Measurements from ENCODE around the gene MDM2. TPM values are rescaled to one million over a fixed set of nuclear protein-coding genes. Genes with fewer than 3 reads are reported as not detected.

Gene MDM2
- total and polyA plus RNA-seq, 2 of the 13 experiments (the other 11 are each of a cell fraction or from before 2014, with no cell fraction given), result 29.3 to 314 TPM

DNA sequence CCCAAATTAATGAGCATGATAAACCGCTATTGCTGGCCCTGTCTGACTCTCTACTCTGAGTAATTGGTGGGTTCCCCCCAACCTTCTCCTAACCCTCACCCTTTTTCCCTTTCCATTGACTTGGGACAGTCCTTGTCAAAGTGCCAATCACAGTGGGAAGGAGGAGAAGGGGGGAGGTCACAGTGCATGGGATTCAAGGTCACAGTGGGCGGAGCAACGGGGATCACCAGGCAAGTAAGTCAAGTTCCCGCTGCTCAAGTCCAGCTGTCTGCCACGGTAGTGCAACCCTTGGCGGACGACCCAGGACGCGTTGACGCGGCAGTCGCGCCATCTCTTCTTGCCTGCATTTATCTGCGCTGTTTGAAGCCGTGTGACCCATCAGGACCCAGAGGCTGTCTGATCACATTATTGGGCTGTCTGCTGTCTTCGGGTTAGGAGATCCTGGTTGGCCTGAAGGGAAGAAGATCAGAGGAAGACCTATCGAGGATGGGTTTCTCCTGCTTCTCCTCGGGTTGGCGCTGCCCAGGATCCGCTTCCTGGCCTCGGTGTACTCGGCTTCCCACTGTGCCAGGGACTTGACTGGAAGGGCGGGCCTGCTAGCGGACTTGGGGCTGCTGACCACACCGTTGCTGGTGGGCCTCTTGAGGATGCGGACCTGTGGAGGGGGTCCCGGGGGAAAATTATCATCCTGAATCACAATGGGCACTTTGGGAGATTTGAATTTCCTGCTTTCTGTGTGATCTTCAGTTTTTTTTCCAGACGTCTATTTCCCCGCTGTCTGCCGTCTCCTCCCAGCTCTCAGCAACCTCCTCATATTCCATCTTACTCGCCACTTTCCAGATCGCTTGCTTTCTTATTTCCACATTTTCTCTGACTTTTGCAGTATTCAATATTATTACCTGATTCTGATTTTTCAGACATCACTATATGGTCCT lies 3.1 kb upstream of the MDM2 start (continued):
- TF ChIP-seq, protein P1, sequence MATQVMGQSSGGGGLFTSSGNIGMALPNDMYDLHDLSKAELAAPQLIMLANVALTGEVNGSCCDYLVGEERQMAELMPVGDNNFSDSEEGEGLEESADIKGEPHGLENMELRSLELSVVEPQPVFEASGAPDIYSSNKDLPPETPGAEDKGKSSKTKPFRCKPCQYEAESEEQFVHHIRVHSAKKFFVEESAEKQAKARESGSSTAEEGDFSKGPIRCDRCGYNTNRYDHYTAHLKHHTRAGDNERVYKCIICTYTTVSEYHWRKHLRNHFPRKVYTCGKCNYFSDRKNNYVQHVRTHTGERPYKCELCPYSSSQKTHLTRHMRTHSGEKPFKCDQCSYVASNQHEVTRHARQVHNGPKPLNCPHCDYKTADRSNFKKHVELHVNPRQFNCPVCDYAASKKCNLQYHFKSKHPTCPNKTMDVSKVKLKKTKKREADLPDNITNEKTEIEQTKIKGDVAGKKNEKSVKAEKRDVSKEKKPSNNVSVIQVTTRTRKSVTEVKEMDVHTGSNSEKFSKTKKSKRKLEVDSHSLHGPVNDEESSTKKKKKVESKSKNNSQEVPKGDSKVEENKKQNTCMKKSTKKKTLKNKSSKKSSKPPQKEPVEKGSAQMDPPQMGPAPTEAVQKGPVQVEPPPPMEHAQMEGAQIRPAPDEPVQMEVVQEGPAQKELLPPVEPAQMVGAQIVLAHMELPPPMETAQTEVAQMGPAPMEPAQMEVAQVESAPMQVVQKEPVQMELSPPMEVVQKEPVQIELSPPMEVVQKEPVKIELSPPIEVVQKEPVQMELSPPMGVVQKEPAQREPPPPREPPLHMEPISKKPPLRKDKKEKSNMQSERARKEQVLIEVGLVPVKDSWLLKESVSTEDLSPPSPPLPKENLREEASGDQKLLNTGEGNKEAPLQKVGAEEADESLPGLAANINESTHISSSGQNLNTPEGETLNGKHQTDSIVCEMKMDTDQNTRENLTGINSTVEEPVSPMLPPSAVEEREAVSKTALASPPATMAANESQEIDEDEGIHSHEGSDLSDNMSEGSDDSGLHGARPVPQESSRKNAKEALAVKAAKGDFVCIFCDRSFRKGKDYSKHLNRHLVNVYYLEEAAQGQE (IDR thresholded peaks at IDR 0.05; ENCODE audit: borderline replicate concordance in 1 of 2, low read depth in 1 of 2, low read length in 2 of 2), result peak in 1 of 2 experiments; percentile 72; a peak in 1 of 4 replicates
- peak; percentile 94 for TF ChIP-seq HDAC1 (CRISPR knock-in tag; IDR thresholded peaks at IDR 0.05)
- TF ChIP-seq, protein P2, sequence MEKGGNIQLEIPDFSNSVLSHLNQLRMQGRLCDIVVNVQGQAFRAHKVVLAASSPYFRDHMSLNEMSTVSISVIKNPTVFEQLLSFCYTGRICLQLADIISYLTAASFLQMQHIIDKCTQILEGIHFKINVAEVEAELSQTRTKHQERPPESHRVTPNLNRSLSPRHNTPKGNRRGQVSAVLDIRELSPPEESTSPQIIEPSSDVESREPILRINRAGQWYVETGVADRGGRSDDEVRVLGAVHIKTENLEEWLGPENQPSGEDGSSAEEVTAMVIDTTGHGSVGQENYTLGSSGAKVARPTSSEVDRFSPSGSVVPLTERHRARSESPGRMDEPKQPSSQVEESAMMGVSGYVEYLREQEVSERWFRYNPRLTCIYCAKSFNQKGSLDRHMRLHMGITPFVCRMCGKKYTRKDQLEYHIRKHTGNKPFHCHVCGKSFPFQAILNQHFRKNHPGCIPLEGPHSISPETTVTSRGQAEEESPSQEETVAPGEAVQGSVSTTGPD (CRISPR knock-in tag; IDR thresholded peaks at IDR 0.05), result no peak
- TF ChIP-seq, protein P3, sequence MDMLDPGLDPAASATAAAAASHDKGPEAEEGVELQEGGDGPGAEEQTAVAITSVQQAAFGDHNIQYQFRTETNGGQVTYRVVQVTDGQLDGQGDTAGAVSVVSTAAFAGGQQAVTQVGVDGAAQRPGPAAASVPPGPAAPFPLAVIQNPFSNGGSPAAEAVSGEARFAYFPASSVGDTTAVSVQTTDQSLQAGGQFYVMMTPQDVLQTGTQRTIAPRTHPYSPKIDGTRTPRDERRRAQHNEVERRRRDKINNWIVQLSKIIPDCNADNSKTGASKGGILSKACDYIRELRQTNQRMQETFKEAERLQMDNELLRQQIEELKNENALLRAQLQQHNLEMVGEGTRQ (IDR thresholded peaks at IDR 0.05; ENCODE audit: low read depth, low read length), result no peak
- TF ChIP-seq, protein P3 (CRISPR knock-in tag; IDR thresholded peaks at IDR 0.05; ENCODE audit: borderline replicate concordance), result no peak
- TF ChIP-seq ZNF10 (CRISPR knock-in tag; IDR thresholded peaks at IDR 0.05; ENCODE audit: borderline replicate concordance, low read depth), result no peak
- 0 out of 2 replicates have a peak, but pooled peaks have one; percentile 22 for TF ChIP-seq ZNF263 (CRISPR knock-in tag; IDR thresholded peaks at IDR 0.05)
- TF ChIP-seq TAF1 (CRISPR knock-in tag; IDR thresholded peaks at IDR 0.05), result peak; percentile 90
- TF ChIP-seq, protein P4, sequence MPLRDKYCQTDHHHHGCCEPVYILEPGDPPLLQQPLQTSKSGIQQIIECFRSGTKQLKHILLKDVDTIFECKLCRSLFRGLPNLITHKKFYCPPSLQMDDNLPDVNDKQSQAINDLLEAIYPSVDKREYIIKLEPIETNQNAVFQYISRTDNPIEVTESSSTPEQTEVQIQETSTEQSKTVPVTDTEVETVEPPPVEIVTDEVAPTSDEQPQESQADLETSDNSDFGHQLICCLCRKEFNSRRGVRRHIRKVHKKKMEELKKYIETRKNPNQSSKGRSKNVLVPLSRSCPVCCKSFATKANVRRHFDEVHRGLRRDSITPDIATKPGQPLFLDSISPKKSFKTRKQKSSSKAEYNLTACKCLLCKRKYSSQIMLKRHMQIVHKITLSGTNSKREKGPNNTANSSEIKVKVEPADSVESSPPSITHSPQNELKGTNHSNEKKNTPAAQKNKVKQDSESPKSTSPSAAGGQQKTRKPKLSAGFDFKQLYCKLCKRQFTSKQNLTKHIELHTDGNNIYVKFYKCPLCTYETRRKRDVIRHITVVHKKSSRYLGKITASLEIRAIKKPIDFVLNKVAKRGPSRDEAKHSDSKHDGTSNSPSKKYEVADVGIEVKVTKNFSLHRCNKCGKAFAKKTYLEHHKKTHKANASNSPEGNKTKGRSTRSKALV (CRISPR knock-in tag; IDR thresholded peaks at IDR 0.05), result no peak
- no peak for TF ChIP-seq ZNF44 (CRISPR knock-in tag; IDR thresholded peaks at IDR 0.05)
- TF ChIP-seq IRX3 (CRISPR knock-in tag; IDR thresholded peaks at IDR 0.05; ENCODE audit: borderline replicate concordance, low read depth), result no peak
- peak; percentile 69; the same call in 1 of the 2 replicates for TF ChIP-seq ZNF430 (CRISPR knock-in tag; IDR thresholded peaks at IDR 0.05)
- peak; percentile 55; the same call in 1 of the 2 replicates for TF ChIP-seq ZNF768 (CRISPR knock-in tag; IDR thresholded peaks at IDR 0.05)
- TF ChIP-seq POLR2AphosphoS5 (IDR thresholded peaks at IDR 0.05; ENCODE audit: low read depth, low read length), result peak; percentile 92
- TF ChIP-seq XBP1 (CRISPR knock-in tag; IDR thresholded peaks at IDR 0.05), result no peak
- TF ChIP-seq ZNF460 (CRISPR knock-in tag; IDR thresholded peaks at IDR 0.05; ENCODE audit: borderline replicate concordance), result no peak
- TF ChIP-seq ELF1 (CRISPR knock-in tag; IDR thresholded peaks at IDR 0.05), result peak; percentile 32; the same call in 1 of the 2 replicates
- no peak for TF ChIP-seq ZNF224 (CRISPR knock-in tag; IDR thresholded peaks at IDR 0.05)
- TF ChIP-seq DR1 (CRISPR knock-in tag; IDR thresholded peaks at IDR 0.05), result peak; percentile 56; the same call in 1 of the 2 replicates

Data from HepG2 (cell line).